ENCODE data around the gene C3orf18. TPM values are rescaled to one million over a fixed set of nuclear protein-coding genes. Genes with fewer than 3 reads are reported as not detected.

Gene C3orf18
- total RNA-seq, 1 experiment from 2014 or later, result 0.15 TPM

- Histone ChIP-seq H3K4me2 (ENCODE audit: low read depth, low read length, poor library complexity, severe bottlenecking) (no peak overlapping the region), H3K4me1 (ENCODE audit: low read length) (no peaks in the 10 kb centered on the region), H3K4me3 (ENCODE audit: low read length) (no peak overlapping the region), H3K79me2 (ENCODE audit: low read length) (no peaks in the 10 kb centered on the region), H4K20me1 (ENCODE audit: insufficient read depth, low read depth, low read length) (no peaks in the 10 kb centered on the region), H3K9me2 (replicated peaks; ENCODE audit: insufficient read depth, low read length) (no peaks in the 10 kb centered on the region), H3K27me3 (ENCODE audit: low read length) (no peaks in the 10 kb centered on the region), H3K36me3 (ENCODE audit: insufficient read depth, low read length) (no peaks in the 10 kb centered on the region), H2AFZ (ENCODE audit: low read length) (no peak overlapping the region), H3K9ac (ENCODE audit: low read length) (no peak overlapping the region), H3K27ac (ENCODE audit: low read length) (no peak overlapping the region), H3K9me3 (ENCODE audit: low read length) (no peaks in the 10 kb centered on the region)
- no peak for DNase-seq
These were observed 32.2 kb upstream of the C3orf18 start for GRCh38 chr3:50599716-50600118.

GRCh38 chr3:50599115-50599715, 31.7 kb upstream of the C3orf18 start:
- Histone ChIP-seq H3K9ac (ENCODE audit: low read length) (no peak overlapping the region), H2AFZ (ENCODE audit: low read length) (no peak overlapping the region), H3K4me1 (ENCODE audit: low read length) (no peaks in the 10 kb centered on the region), H3K27ac (ENCODE audit: low read length) (no peak overlapping the region), H3K27me3 (ENCODE audit: low read length) (no peaks in the 10 kb centered on the region), H3K36me3 (ENCODE audit: insufficient read depth, low read length) (no peaks in the 10 kb centered on the region), H4K20me1 (ENCODE audit: insufficient read depth, low read depth, low read length) (no peaks in the 10 kb centered on the region), H3K4me2 (ENCODE audit: low read depth, low read length, poor library complexity, severe bottlenecking) (no peak overlapping the region), H3K9me3 (ENCODE audit: low read length) (no peaks in the 10 kb centered on the region), H3K9me2 (replicated peaks; ENCODE audit: insufficient read depth, low read length) (no peaks in the 10 kb centered on the region), H3K79me2 (ENCODE audit: low read length) (no peaks in the 10 kb centered on the region), H3K4me3 (ENCODE audit: low read length) (no peak overlapping the region)
- no peak for DNase-seq

GRCh38 chr3:50594253-50594785, 26.8 kb upstream of the C3orf18 start:
- H3K9me3 ChIP-seq (ENCODE audit: low read length), result no peaks in the 10 kb centered on the region
- no peaks in the 10 kb centered on the region for H4K20me1 ChIP-seq (ENCODE audit: insufficient read depth, low read depth, low read length)
- no peaks in the 10 kb centered on the region for H3K9me2 ChIP-seq (replicated peaks; ENCODE audit: insufficient read depth, low read length)
- H3K27me3 ChIP-seq (ENCODE audit: low read length), result no peaks in the 10 kb centered on the region
- H3K9ac ChIP-seq (ENCODE audit: low read length), result no peak overlapping the region
- H3K4me1 ChIP-seq (ENCODE audit: low read length), result peaks cover 9% of the 10 kb centered on the region
- no peak for DNase-seq
- no peak overlapping the region for H3K4me2 ChIP-seq (ENCODE audit: low read depth, low read length, poor library complexity, severe bottlenecking)
- no peak overlapping the region for H3K4me3 ChIP-seq (ENCODE audit: low read length)
- H3K79me2 ChIP-seq (ENCODE audit: low read length), result no peaks in the 10 kb centered on the region
- H3K27ac ChIP-seq (ENCODE audit: low read length), result no peak overlapping the region
- no peak overlapping the region for H2AFZ ChIP-seq (ENCODE audit: low read length)
- no peaks in the 10 kb centered on the region for H3K36me3 ChIP-seq (ENCODE audit: insufficient read depth, low read length)

GRCh38 chr3:50592568-50592967, 25.0 kb upstream of the C3orf18 start:
- no peak overlapping the region for H3K9ac ChIP-seq (ENCODE audit: low read length)
- H3K9me2 ChIP-seq (replicated peaks; ENCODE audit: insufficient read depth, low read length), result no peaks in the 10 kb centered on the region
- no peaks in the 10 kb centered on the region for H3K36me3 ChIP-seq (ENCODE audit: insufficient read depth, low read length)
- no peaks in the 10 kb centered on the region for H3K9me3 ChIP-seq (ENCODE audit: low read length)
- DNase-seq, result no peak
- H3K4me2 ChIP-seq (ENCODE audit: low read depth, low read length, poor library complexity, severe bottlenecking), result no peak overlapping the region
- no peaks in the 10 kb centered on the region for H3K27me3 ChIP-seq (ENCODE audit: low read length)
- no peak overlapping the region for H3K27ac ChIP-seq (ENCODE audit: low read length)
- no peaks in the 10 kb centered on the region for H3K79me2 ChIP-seq (ENCODE audit: low read length)
- H4K20me1 ChIP-seq (ENCODE audit: insufficient read depth, low read depth, low read length), result no peaks in the 10 kb centered on the region
- H3K4me1 ChIP-seq (ENCODE audit: low read length), result peaks cover 9% of the 10 kb centered on the region
- no peak overlapping the region for H3K4me3 ChIP-seq (ENCODE audit: low read length)
- H2AFZ ChIP-seq (ENCODE audit: low read length), result no peak overlapping the region

GRCh38 chr3:50591196-50591741, 23.7 kb upstream of the C3orf18 start:
- peaks cover 9% of the 10 kb centered on the region for H3K4me1 ChIP-seq (ENCODE audit: low read length)
- no peaks in the 10 kb centered on the region for H3K9me3 ChIP-seq (ENCODE audit: low read length)
- H3K27ac ChIP-seq (ENCODE audit: low read length), result no peak overlapping the region
- H3K4me2 ChIP-seq (ENCODE audit: low read depth, low read length, poor library complexity, severe bottlenecking), result no peak overlapping the region
- H3K4me3 ChIP-seq (ENCODE audit: low read length), result no peak overlapping the region
- H3K36me3 ChIP-seq (ENCODE audit: insufficient read depth, low read length), result no peaks in the 10 kb centered on the region
- H3K9ac ChIP-seq (ENCODE audit: low read length), result no peak overlapping the region
- no peak overlapping the region for H2AFZ ChIP-seq (ENCODE audit: low read length)
- no peaks in the 10 kb centered on the region for H3K27me3 ChIP-seq (ENCODE audit: low read length)
- H3K9me2 ChIP-seq (replicated peaks; ENCODE audit: insufficient read depth, low read length), result no peaks in the 10 kb centered on the region
- DNase-seq, result no peak
- H4K20me1 ChIP-seq (ENCODE audit: insufficient read depth, low read depth, low read length), result no peaks in the 10 kb centered on the region
- no peaks in the 10 kb centered on the region for H3K79me2 ChIP-seq (ENCODE audit: low read length)

- H3K4me3 ChIP-seq (ENCODE audit: low read length), result no peak overlapping the region
- no peak overlapping the region for H3K27ac ChIP-seq (ENCODE audit: low read length)
These were observed 21.3 kb upstream of the C3orf18 start for GRCh38 chr3:50588759-50589433.

GRCh38 chr3:50587806-50588758, 20.5 kb upstream of the C3orf18 start:
- no peaks in the 10 kb centered on the region for H3K79me2 ChIP-seq (ENCODE audit: low read length)
- no peaks in the 10 kb centered on the region for H4K20me1 ChIP-seq (ENCODE audit: insufficient read depth, low read depth, low read length)
- no peaks in the 10 kb centered on the region for H3K27me3 ChIP-seq (ENCODE audit: low read length)
- no peaks in the 10 kb centered on the region for H3K9me2 ChIP-seq (replicated peaks; ENCODE audit: insufficient read depth, low read length)
- no peaks in the 10 kb centered on the region for H3K9me3 ChIP-seq (ENCODE audit: low read length)
- peaks cover 9% of the 10 kb centered on the region for H3K4me1 ChIP-seq (ENCODE audit: low read length)
- no peak overlapping the region for H3K9ac ChIP-seq (ENCODE audit: low read length)
- DNase-seq, result no peak
- no peak overlapping the region for H3K27ac ChIP-seq (ENCODE audit: low read length)
- H3K4me2 ChIP-seq (ENCODE audit: low read depth, low read length, poor library complexity, severe bottlenecking), result no peak overlapping the region
- no peak overlapping the region for H3K4me3 ChIP-seq (ENCODE audit: low read length)
- no peak overlapping the region for H2AFZ ChIP-seq (ENCODE audit: low read length)
- no peaks in the 10 kb centered on the region for H3K36me3 ChIP-seq (ENCODE audit: insufficient read depth, low read length)

More at GRCh38 chr3:50588759-50589433, 21.3 kb upstream of the C3orf18 start:
- Histone ChIP-seq H4K20me1 (ENCODE audit: insufficient read depth, low read depth, low read length) (no peaks in the 10 kb centered on the region), H3K27me3 (ENCODE audit: low read length) (no peaks in the 10 kb centered on the region), H3K9ac (ENCODE audit: low read length) (no peak overlapping the region), H3K79me2 (ENCODE audit: low read length) (no peaks in the 10 kb centered on the region), H3K4me1 (ENCODE audit: low read length) (peaks cover 9% of the 10 kb centered on the region), H3K4me2 (ENCODE audit: low read depth, low read length, poor library complexity, severe bottlenecking) (no peak overlapping the region), H3K9me2 (replicated peaks; ENCODE audit: insufficient read depth, low read length) (no peaks in the 10 kb centered on the region), H2AFZ (ENCODE audit: low read length) (no peak overlapping the region), H3K9me3 (ENCODE audit: low read length) (no peaks in the 10 kb centered on the region), H3K36me3 (ENCODE audit: insufficient read depth, low read length) (no peaks in the 10 kb centered on the region)
- DNase-seq, result no peak

GRCh38 chr3:50587373-50587772, 19.8 kb upstream of the C3orf18 start:
- Histone ChIP-seq H3K27me3 (ENCODE audit: low read length) (no peaks in the 10 kb centered on the region), H3K9me2 (replicated peaks; ENCODE audit: insufficient read depth, low read length) (no peaks in the 10 kb centered on the region), H4K20me1 (ENCODE audit: insufficient read depth, low read depth, low read length) (no peaks in the 10 kb centered on the region), H3K4me1 (ENCODE audit: low read length) (peaks cover 9% of the 10 kb centered on the region), H2AFZ (ENCODE audit: low read length) (no peak overlapping the region), H3K4me3 (ENCODE audit: low read length) (no peak overlapping the region), H3K36me3 (ENCODE audit: insufficient read depth, low read length) (no peaks in the 10 kb centered on the region), H3K79me2 (ENCODE audit: low read length) (no peaks in the 10 kb centered on the region), H3K9ac (ENCODE audit: low read length) (no peak overlapping the region), H3K9me3 (ENCODE audit: low read length) (no peaks in the 10 kb centered on the region), H3K27ac (ENCODE audit: low read length) (no peak overlapping the region), H3K4me2 (ENCODE audit: low read depth, low read length, poor library complexity, severe bottlenecking) (no peak overlapping the region)
- DNase-seq, result no peak
